Measurements from ENCODE around the gene GPC6.
"Not testable (repeated sequence)": the region's sequence is repeated elsewhere in the genome, so short reads cannot be mapped to it uniquely, and the experiment has no call there.

The GPC6 gene

DNA sequence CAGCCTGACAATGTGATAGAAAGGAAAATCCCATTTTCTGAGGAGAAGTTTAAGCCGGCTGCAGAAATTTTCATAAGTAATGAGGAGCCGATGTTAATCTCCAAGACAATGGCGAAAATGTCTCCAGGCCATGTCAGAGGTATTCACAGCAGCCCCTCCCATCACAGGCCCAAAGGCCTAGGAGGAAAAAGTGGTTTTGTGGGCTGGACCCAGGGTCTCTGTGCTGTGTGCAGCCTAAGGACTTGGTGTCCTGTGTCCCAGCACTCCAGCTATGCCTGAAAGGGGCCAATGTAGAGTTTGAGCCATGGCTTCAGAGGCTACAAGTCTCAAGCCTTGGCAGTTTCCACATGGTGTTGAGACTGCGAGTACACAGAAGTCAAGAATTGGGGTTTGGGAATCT lies 32.9 kb upstream of the GPC6 start:
- WGBS (ENCODE audit: extremely low coverage, insufficient coverage, low lambda C conversion rate), result no CpG with 5 or more reads among the region's 4 CpGs
- H3K36me3 ChIP-seq (ENCODE audit: control insufficient read depth, insufficient read depth, low read length), result no peaks in the 10 kb centered on the region
- H2BK15ac ChIP-seq (replicated peaks; ENCODE audit: low read depth), result no peak overlapping the region
- H3K79me2 ChIP-seq (ENCODE audit: control insufficient read depth, insufficient read depth, low read length), result no peaks in the 10 kb centered on the region
- no peak overlapping the region for H2AK5ac ChIP-seq (ENCODE audit: low read length)
- H4K5ac ChIP-seq (ENCODE audit: low read length), result no peak overlapping the region
- no peak for DNase-seq
- H3K4me2 ChIP-seq (ENCODE audit: low read length), result no peak overlapping the region
- no peak overlapping the region for H3K23ac ChIP-seq (ENCODE audit: low read length)
- H2BK5ac ChIP-seq (ENCODE audit: low read length), result no peak overlapping the region
- H3K79me1 ChIP-seq (ENCODE audit: low read length), result no peaks in the 10 kb centered on the region
- no peaks in the 10 kb centered on the region for H3K4me1 ChIP-seq (ENCODE audit: control insufficient read depth, low read depth, low read length)
- no peak overlapping the region for H3K4ac ChIP-seq (ENCODE audit: low read depth, low read length)
- H3K9ac ChIP-seq (ENCODE audit: low read length), result no peak overlapping the region
- no peak overlapping the region for H2BK120ac ChIP-seq (ENCODE audit: low read depth, low read length)
- H3K27ac ChIP-seq (ENCODE audit: low read depth, low read length), result no peak overlapping the region
- H3K4me3 ChIP-seq (ENCODE audit: low read length), result no peak overlapping the region
- H4K8ac ChIP-seq (ENCODE audit: low read depth, low read length), result no peak overlapping the region
- H3K18ac ChIP-seq (ENCODE audit: low read length), result no peak overlapping the region
- no peak overlapping the region for H3K56ac ChIP-seq (ENCODE audit: low read length)
- H3K27me3 ChIP-seq (ENCODE audit: insufficient read depth, low read length, poor library complexity), result no peaks in the 10 kb centered on the region

DNA sequence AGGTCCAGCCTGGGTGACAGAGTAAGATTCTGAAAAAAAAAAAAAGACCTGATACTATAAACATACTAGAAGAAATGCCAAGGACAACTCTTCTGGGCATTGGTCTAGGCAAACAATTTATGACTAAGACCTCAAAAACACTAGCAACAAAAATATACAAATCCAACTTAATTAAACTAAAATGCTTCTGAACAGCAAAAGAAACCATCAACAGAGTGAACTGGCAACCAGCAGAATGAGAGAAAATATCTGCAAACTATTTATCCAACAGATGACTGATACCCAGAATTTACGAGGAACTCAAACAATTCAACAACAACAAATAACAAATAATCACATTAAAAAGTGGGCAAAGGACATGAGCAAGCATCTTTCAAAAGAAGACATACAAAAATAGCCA lies 26.8 kb upstream of the GPC6 start:
- Histone ChIP-seq H3K4ac (ENCODE audit: low read depth, low read length) (no peak overlapping the region), H3K27me3 (ENCODE audit: insufficient read depth, low read length, poor library complexity) (no peaks in the 10 kb centered on the region), H2AK5ac (ENCODE audit: low read length) (no peak overlapping the region), H3K23ac (ENCODE audit: low read length) (no peak overlapping the region), H3K18ac (ENCODE audit: low read length) (no peak overlapping the region), H2BK15ac (replicated peaks; ENCODE audit: low read depth) (no peak overlapping the region), H3K4me2 (ENCODE audit: low read length) (no peak overlapping the region), H3K36me3 (ENCODE audit: control insufficient read depth, insufficient read depth, low read length) (no peaks in the 10 kb centered on the region), H2BK120ac (ENCODE audit: low read depth, low read length) (no peak overlapping the region), H3K4me3 (ENCODE audit: low read length) (no peak overlapping the region), H3K27ac (ENCODE audit: low read depth, low read length) (no peak overlapping the region), H3K79me2 (ENCODE audit: control insufficient read depth, insufficient read depth, low read length) (no peaks in the 10 kb centered on the region), H2BK5ac (ENCODE audit: low read length) (no peak overlapping the region), H3K4me1 (ENCODE audit: control insufficient read depth, low read depth, low read length) (no peaks in the 10 kb centered on the region), H3K56ac (ENCODE audit: low read length) (no peak overlapping the region), H4K5ac (ENCODE audit: low read length) (no peak overlapping the region), H4K8ac (ENCODE audit: low read depth, low read length) (no peak overlapping the region), H3K79me1 (ENCODE audit: low read length) (no peaks in the 10 kb centered on the region), H3K9ac (ENCODE audit: low read length) (no peak overlapping the region)
- DNase-seq, result no peak
- WGBS (ENCODE audit: extremely low coverage, insufficient coverage, low lambda C conversion rate), result no CpG with 5 or more reads among the region's 1 CpG

DNA sequence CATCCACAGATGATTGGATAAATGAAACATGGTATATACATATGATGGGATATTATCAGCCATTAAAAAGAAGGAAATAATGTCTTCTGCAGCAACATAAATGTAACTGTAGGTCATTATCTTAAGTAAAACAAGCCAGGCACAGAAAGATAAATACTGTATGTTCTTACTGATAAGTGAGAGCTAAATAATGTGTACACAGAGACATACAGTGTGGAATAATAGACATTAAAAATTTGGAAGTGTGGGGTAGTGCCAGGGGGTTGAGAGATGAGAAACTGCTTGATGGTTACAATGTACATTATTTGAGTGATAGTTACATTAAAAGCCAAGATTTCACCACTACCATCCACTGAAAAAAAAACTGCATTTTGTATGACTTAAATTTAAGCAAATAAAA lies 26.0 kb upstream of the GPC6 start:
- Histone ChIP-seq H3K4me1 (ENCODE audit: control insufficient read depth, low read depth, low read length) (no peaks in the 10 kb centered on the region), H3K18ac (ENCODE audit: low read length) (no peak overlapping the region), H3K4me2 (ENCODE audit: low read length) (no peak overlapping the region), H4K8ac (ENCODE audit: low read depth, low read length) (no peak overlapping the region), H3K56ac (ENCODE audit: low read length) (no peak overlapping the region), H3K4ac (ENCODE audit: low read depth, low read length) (no peak overlapping the region), H3K79me1 (ENCODE audit: low read length) (no peaks in the 10 kb centered on the region), H3K9ac (ENCODE audit: low read length) (no peak overlapping the region), H3K27ac (ENCODE audit: low read depth, low read length) (no peak overlapping the region), H2BK5ac (ENCODE audit: low read length) (no peak overlapping the region), H2BK15ac (replicated peaks; ENCODE audit: low read depth) (no peak overlapping the region), H3K79me2 (ENCODE audit: control insufficient read depth, insufficient read depth, low read length) (no peaks in the 10 kb centered on the region), H3K27me3 (ENCODE audit: insufficient read depth, low read length, poor library complexity) (no peaks in the 10 kb centered on the region), H4K5ac (ENCODE audit: low read length) (no peak overlapping the region), H3K23ac (ENCODE audit: low read length) (no peak overlapping the region), H3K4me3 (ENCODE audit: low read length) (no peak overlapping the region), H3K36me3 (ENCODE audit: control insufficient read depth, insufficient read depth, low read length) (no peaks in the 10 kb centered on the region), H2AK5ac (ENCODE audit: low read length) (no peak overlapping the region), H2BK120ac (ENCODE audit: low read depth, low read length) (no peak overlapping the region)
- DNase-seq, result no peak

DNA sequence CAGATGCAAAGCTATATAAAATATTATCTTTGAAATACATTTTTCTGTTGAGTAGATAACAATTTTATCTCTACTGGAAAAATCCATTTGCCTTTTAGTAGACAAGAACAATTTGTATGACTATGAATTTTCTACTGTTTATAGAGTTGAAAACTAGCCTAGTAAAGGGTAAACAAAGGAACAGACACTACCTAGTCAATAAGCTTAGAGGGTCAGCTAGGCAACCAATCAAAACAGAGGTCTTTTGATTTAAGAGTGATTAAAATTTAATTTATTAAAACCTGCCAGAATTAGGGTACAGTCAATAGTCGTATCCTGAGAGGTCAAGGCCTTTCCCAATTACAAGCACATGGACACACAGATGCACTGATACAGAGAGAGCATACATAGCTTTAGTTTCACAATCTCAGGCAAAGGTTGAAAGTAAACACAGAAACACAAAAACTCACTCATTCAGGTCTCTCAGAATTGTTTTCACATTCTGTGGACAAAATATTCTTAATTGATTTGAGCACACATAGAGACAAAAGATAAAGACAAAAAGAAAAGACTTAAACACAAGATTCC lies 24.5 kb upstream of the GPC6 start:
- no peaks in the 10 kb centered on the region for H3K27me3 ChIP-seq (ENCODE audit: insufficient read depth, low read length, poor library complexity)
- WGBS (ENCODE audit: extremely low coverage, insufficient coverage, low lambda C conversion rate), result no CpG with 5 or more reads among the region's 1 CpG
- H2BK120ac ChIP-seq (ENCODE audit: low read depth, low read length), result no peak overlapping the region
- H4K5ac ChIP-seq (ENCODE audit: low read length), result no peak overlapping the region
- no peak overlapping the region for H2BK15ac ChIP-seq (replicated peaks; ENCODE audit: low read depth)
- no peak overlapping the region for H3K27ac ChIP-seq (ENCODE audit: low read depth, low read length)
- H3K4me1 ChIP-seq (ENCODE audit: control insufficient read depth, low read depth, low read length), result no peaks in the 10 kb centered on the region
- no peak overlapping the region for H3K4me2 ChIP-seq (ENCODE audit: low read length)
- H2BK5ac ChIP-seq (ENCODE audit: low read length), result no peak overlapping the region
- no peak overlapping the region for H3K23ac ChIP-seq (ENCODE audit: low read length)
- H3K4ac ChIP-seq (ENCODE audit: low read depth, low read length), result no peak overlapping the region
- H3K4me3 ChIP-seq (ENCODE audit: low read length), result no peak overlapping the region
- DNase-seq, result no peak
- no peaks in the 10 kb centered on the region for H3K79me2 ChIP-seq (ENCODE audit: control insufficient read depth, insufficient read depth, low read length)
- H3K36me3 ChIP-seq (ENCODE audit: control insufficient read depth, insufficient read depth, low read length), result no peaks in the 10 kb centered on the region
- H3K79me1 ChIP-seq (ENCODE audit: low read length), result no peaks in the 10 kb centered on the region
- no peak overlapping the region for H3K18ac ChIP-seq (ENCODE audit: low read length)
- no peak overlapping the region for H3K9ac ChIP-seq (ENCODE audit: low read length)
- H3K56ac ChIP-seq (ENCODE audit: low read length), result no peak overlapping the region
- no peak overlapping the region for H2AK5ac ChIP-seq (ENCODE audit: low read length)
- H4K8ac ChIP-seq (ENCODE audit: low read depth, low read length), result no peak overlapping the region

DNA sequence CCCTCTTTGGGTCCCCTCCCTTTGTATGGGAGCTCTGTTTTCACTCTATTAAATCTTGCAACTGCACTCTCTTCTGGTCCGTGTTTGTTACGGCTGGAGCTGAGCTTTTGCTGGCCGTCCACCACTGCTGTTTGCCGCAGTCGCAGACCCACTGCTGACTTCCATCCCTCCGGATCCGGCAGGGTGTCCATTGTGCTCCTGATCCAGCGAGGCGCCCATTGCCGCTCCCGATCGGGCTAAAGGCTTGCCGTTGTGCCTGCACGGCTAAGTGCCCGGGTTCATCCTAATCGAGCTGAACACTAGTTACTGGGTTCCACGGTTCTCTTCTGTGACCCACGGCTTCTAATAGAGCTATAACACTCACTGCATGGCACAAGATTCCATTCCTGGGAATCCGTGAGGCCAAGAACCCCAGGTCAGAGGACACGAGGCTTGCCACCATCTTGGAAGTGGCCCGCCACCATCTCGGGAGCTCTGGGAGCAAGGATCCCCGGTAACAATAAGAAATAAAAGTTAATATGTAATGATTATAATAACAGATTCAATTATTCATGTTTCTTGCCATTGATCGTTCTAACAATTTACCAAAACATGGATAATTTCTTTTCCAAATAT lies 19.7 kb upstream of the GPC6 start:
- H3K4me3 ChIP-seq (ENCODE audit: low read length); H3K9ac ChIP-seq (ENCODE audit: low read length); H4K5ac ChIP-seq (ENCODE audit: low read length); H3K4ac ChIP-seq (ENCODE audit: low read depth, low read length); H3K23ac ChIP-seq (ENCODE audit: low read length); H3K79me2 ChIP-seq (ENCODE audit: control insufficient read depth, insufficient read depth, low read length); H3K56ac ChIP-seq (ENCODE audit: low read length); H3K27me3 ChIP-seq (ENCODE audit: insufficient read depth, low read length, poor library complexity); H2BK15ac ChIP-seq (replicated peaks; ENCODE audit: low read depth); H3K4me2 ChIP-seq (ENCODE audit: low read length); H3K18ac ChIP-seq (ENCODE audit: low read length); H2BK5ac ChIP-seq (ENCODE audit: low read length); H3K4me1 ChIP-seq (ENCODE audit: control insufficient read depth, low read depth, low read length); H3K36me3 ChIP-seq (ENCODE audit: control insufficient read depth, insufficient read depth, low read length); H2AK5ac ChIP-seq (ENCODE audit: low read length); H3K79me1 ChIP-seq (ENCODE audit: low read length); H4K8ac ChIP-seq (ENCODE audit: low read depth, low read length); DNase-seq; H2BK120ac ChIP-seq (ENCODE audit: low read depth, low read length); H3K27ac ChIP-seq (ENCODE audit: low read depth, low read length): not testable (repeated sequence)
- WGBS (ENCODE audit: extremely low coverage, insufficient coverage, low lambda C conversion rate), result no CpG with 5 or more reads among the region's 24 CpGs

DNA sequence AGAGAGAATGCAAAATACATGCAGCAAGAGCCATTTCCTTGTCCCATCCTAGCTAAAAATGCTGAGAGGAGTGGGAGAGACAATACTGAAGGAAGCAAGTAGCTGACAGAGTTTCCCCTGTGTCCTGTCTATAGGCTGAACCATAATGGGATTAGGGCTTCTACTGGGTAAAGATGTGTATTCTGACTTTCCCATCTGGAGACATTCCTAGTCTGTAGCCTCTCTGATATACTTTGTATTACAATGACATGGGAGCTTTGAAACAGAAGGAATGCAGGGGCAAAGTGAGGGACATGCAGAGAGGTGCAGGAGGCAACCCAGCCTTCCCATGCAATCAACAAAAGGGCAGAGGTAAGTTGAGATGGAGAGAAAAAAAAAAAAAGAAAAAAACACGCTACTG lies 10.5 kb upstream of the GPC6 start:
- no peak overlapping the region for H3K4me3 ChIP-seq (ENCODE audit: low read length)
- no peaks in the 10 kb centered on the region for H3K36me3 ChIP-seq (ENCODE audit: control insufficient read depth, insufficient read depth, low read length)
- WGBS (ENCODE audit: extremely low coverage, insufficient coverage, low lambda C conversion rate), result no CpG with 5 or more reads among the region's 1 CpG
- H3K79me1 ChIP-seq (ENCODE audit: low read length), result no peaks in the 10 kb centered on the region
- peak overlapping the region; percentile 30 for H3K9ac ChIP-seq (ENCODE audit: low read length)
- DNase-seq, result peak; percentile 99
- H3K18ac ChIP-seq (ENCODE audit: low read length), result no peak overlapping the region
- H4K8ac ChIP-seq (ENCODE audit: low read depth, low read length), result peak overlapping the region; percentile 76
- no peak overlapping the region for H3K4ac ChIP-seq (ENCODE audit: low read depth, low read length)
- H3K56ac ChIP-seq (ENCODE audit: low read length), result peak overlapping the region; percentile 63
- no peaks in the 10 kb centered on the region for H3K79me2 ChIP-seq (ENCODE audit: control insufficient read depth, insufficient read depth, low read length)
- H4K5ac ChIP-seq (ENCODE audit: low read length), result no peak overlapping the region
- H3K4me2 ChIP-seq (ENCODE audit: low read length), result no peak overlapping the region
- H3K4me1 ChIP-seq (ENCODE audit: control insufficient read depth, low read depth, low read length), result peaks cover 6% of the 10 kb centered on the region
- H2BK5ac ChIP-seq (ENCODE audit: low read length), result peak overlapping the region; percentile 84
- peak overlapping the region; percentile 91 for H3K27ac ChIP-seq (ENCODE audit: low read depth, low read length)
- H2AK5ac ChIP-seq (ENCODE audit: low read length), result no peak overlapping the region
- no peak overlapping the region for H3K23ac ChIP-seq (ENCODE audit: low read length)
- no peak overlapping the region for H2BK15ac ChIP-seq (replicated peaks; ENCODE audit: low read depth)
- no peaks in the 10 kb centered on the region for H3K27me3 ChIP-seq (ENCODE audit: insufficient read depth, low read length, poor library complexity)
- H2BK120ac ChIP-seq (ENCODE audit: low read depth, low read length), result no peak overlapping the region

Data from mesendoderm (in vitro differentiated cells).